COLO829 (cell line): Measurements from ENCODE around the gene P3H1.

ENCODE experiments used
- DNase-seq: peaks from one replicate; pipeline ENCODE4 v3.0.0; 2012; ENCODE audit warnings: low spot score

Gene P3H1

GRCh38 chr1:42744148-42744413 lies 22.7 kb downstream of the P3H1 start:
- DNase-seq: no peak

- no peak for DNase-seq
These were observed 23.3 kb downstream of the P3H1 start for GRCh38 chr1:42743317-42744147.

- no peak for DNase-seq
These were observed 24.1 kb downstream of the P3H1 start for GRCh38 chr1:42742617-42743316.

- no peak for DNase-seq
These were observed 24.7 kb downstream of the P3H1 start for GRCh38 chr1:42742141-42742540.

- DNase-seq: no peak
These were observed 25.1 kb downstream of the P3H1 start for GRCh38 chr1:42741706-42742105.

GRCh38 chr1:42740851-42741580 lies 25.8 kb downstream of the P3H1 start:
- no peak for DNase-seq

- no peak for DNase-seq
These were observed 26.8 kb downstream of the P3H1 start, which contains the start of gene CLDN19 for GRCh38 chr1:42739753-42740700. Gene CLDN19 (minus strand): TSS chr1:42740236. CDS start chr1:42740063, 173 bp downstream.

GRCh38 chr1:42738678-42739226 lies 28.1 kb downstream of the P3H1 start:
- DNase-seq: no peak

GRCh38 chr1:42737986-42738677 lies 28.7 kb downstream of the P3H1 start:
- no peak for DNase-seq

GRCh38 chr1:42737257-42737656 lies 29.6 kb downstream of the P3H1 start:
- no peak for DNase-seq

GRCh38 chr1:42736571-42737200 lies 30.1 kb downstream of the P3H1 start:
- DNase-seq: no peak

- DNase-seq: no peak
These were observed 30.7 kb downstream of the P3H1 start for GRCh38 chr1:42736152-42736551.

- no peak for DNase-seq
These were observed 31.2 kb downstream of the P3H1 start for GRCh38 chr1:42735477-42736105.

- DNase-seq: no peak
These were observed 31.8 kb downstream of the P3H1 start for GRCh38 chr1:42735056-42735455.

GRCh38 chr1:42734201-42735035 lies 32.4 kb downstream of the P3H1 start:
- no peak for DNase-seq

- no peak for DNase-seq
These were observed 33.2 kb downstream of the P3H1 start for GRCh38 chr1:42733415-42734200.

- no peak for DNase-seq
These were observed 34.6 kb downstream of the P3H1 start for GRCh38 chr1:42732126-42732680.

- DNase-seq: no peak
These were observed 35.2 kb downstream of the P3H1 start for GRCh38 chr1:42731585-42731984.
